Endothelial cell of umbilical vein (primary cell): ENCODE results near the gene PKHD1.

Source experiments
- CTCF ChIP-seq, 2 donors: IDR thresholded peaks; 1 replicate in 1 of 2; 2 replicates in 1 of 2; pipeline ENCODE4 v1.5.1; 2011; ENCODE audit warnings: low read length in 2 of 2, mild to moderate bottlenecking in 2 of 2, moderate library complexity in 2 of 2, control low read depth in 1 of 2, inconsistent platforms in 1 of 2, low read depth in 1 of 2; ENCODE audit not compliant: insufficient read depth in 1 of 2; ENCODE audit errors: extremely low read depth in 1 of 2
- EZH2 ChIP-seq: IDR thresholded peaks from 2 replicates; pipeline ENCODE4 v1.6.1; 2012; ENCODE audit warnings: borderline replicate concordance, low read depth, mild to moderate bottlenecking, moderate library complexity, low read length, inconsistent platforms; ENCODE audit not compliant: severe bottlenecking
- JUN ChIP-seq: IDR thresholded peaks from 2 replicates; pipeline ENCODE4 v1.6.1; 2011; ENCODE audit warnings: borderline replicate concordance, low read depth; ENCODE audit not compliant: insufficient read length, insufficient read depth
- POLR2A ChIP-seq: IDR thresholded peaks from 2 replicates; pipeline ENCODE4 v1.6.1; 2012; ENCODE audit warnings: low read depth, mild to moderate bottlenecking, control low read depth, low read length
- POLR2AphosphoS5 ChIP-seq: IDR thresholded peaks from 2 replicates; pipeline ENCODE4 v1.6.1; 2012; ENCODE audit warnings: low read depth, mild to moderate bottlenecking, control low read depth, low read length, moderate library complexity; ENCODE audit not compliant: insufficient read depth

GRCh38 chr6:51844336-51844735, 243.1 kb downstream of the PKHD1 start:
- TF ChIP-seq CTCF (IDR thresholded peaks at IDR 0.05; ENCODE audit: extremely low read depth in 1 of 2, insufficient read depth in 1 of 2, low read depth in 1 of 2, low read length in 2 of 2) (no peak), EZH2 (no peak), POLR2A (no peak), JUN (no peak), POLR2AphosphoS5 (no peak)
